NCI-H69 (cell line): Measurements from ENCODE around the gene COX10.

Experiments
- DNase-seq: peaks from one replicate; lab custom pipeline; 2025; lab: John Stamatoyannopoulos, UW

COX10 gene

DNA sequence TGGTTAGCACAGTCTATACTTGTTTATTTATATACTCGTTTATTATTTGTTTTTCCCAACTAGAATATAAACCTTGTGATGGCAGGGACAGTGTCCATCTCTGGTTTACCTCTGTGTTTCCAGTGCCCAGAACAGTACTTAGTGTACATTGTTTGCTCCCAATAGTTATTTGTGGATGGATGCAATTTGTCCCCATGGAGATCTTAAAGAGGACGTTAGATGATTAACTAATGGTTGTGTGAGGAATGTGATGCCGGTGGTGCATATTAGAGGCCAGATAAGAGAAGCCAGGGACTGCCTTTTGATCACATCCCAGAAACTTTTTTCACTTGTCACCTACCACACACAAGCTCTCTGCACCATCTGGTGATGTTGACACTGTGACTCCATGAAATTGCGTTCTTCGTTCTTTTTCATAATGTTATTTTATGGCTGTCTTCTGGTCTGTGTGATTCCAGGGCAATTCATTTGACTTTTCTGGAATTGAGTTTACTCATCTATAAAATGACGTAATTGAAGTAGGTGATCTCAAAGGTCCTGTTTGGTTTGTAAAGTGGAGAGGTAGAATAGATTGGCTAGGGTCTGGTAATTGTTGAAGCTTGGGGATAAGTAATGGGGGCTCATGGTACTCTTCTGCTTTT is 1.2 kb downstream of the COX10 start:
- DNase-seq: no peak

DNA sequence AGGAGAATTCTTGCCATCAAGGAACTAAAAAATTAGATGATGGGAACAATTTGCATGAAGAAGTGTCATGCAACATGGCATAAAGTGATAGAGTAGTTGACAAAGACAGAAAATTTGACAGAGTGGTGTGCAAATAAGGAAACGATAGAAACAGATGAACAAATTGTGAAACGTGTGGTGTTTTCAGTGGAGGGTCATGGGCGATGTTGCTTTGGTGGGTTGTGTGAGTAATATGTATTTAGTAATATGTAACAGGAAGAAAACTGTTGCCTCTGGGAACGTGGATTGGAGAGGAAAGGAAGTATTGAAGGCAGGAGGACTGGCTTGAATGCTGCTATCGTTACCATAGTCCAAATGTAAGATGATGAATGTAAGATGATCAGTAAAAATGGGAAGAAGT is 3.6 kb downstream of the COX10 start:
- no peak for DNase-seq

DNA sequence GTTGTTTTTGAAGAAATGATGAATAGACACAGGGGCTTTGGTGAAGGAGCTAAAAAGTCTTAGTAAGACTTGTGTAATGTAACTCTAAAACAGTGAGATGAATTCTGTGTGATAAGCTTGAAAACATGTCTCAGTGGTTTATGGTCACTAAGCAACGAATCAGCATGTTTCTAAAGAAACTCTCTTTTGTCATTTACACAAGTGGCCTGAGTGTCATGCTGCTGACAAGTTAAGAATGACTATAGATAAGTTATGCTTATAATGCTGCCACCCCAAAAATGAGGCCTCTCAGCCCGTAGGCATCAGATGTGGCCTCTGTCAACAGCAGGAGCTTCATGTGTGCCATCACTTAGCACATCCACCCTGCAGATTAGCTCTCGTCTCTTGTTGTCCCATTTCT is 8.7 kb downstream of the COX10 start:
- DNase-seq: no peak

DNA sequence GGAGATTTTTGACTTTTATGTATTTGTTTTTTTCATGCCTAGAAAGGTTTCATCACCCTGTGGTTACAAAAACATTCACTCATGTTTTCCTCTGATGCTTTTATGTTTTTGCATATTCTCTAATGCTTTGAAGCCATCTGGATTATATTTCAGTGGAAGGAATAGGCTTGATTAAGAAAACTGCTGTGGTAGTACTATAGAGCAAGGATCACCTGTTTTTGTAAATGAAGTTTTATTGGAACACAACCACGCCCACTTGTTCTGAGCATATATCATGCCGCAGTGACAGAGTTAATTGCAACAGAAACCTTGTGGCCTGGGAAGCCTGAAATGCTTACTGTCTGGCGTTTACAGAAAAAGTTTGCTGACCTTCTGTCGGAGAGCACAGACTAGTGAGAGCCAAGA is 11.5 kb downstream of the COX10 start:
- DNase-seq: no peak

DNA sequence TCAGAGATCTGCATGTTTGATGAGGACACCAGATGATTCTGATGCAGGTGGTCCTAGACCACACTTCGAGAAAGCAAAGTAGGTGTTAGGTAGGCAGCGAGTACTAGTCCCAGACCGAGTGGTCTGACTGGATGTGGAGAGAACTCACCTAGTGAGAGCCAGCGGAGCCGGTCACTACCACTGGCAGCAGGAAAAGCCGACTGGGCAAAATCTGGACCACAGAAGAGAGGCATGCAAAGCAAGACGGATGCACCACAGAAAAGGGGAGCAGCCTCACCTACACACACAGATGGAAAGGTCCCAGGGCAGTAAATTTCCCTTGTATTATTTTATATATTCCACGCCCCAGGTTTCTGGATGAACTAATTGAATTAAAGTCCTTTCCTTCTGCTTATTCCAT is 13.5 kb downstream of the COX10 start:
- DNase-seq: no peak

DNA sequence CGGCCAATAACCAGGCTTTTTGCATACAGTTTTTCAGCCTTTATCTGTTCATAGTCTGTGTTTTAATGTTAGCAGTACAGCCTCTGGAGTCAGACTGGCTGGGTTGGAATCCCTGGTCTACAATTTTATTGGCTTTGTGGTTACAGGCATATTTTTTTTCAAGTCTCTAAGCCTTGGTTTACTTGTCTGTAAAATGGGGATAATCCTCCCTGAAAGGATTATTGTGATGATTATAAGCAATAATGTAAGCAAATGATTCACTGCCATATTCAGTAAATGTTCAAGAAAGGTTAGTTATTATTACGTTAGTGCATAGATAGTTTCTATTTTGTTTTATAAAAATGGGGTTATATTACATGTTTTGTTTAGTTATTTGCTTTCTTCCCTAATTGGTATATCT is 15.7 kb downstream of the COX10 start:
- no peak for DNase-seq

DNA sequence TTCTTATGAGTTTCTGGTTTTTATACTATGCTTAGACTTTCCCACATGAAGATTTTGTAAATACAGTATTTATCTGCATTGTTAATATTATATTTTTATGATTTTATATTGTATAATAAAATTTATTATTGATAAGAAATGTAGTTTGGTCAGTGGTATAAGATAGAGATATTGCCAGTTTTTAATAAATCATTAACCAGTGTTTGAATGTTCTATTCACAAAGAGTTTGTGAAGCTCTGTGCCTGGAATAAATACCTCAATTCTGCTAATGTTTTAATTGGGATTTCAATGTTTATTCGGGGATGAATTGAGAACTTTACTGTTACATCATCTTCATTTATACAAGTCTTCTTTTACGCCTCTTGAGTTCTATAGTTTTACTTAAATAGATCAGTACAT is 16.9 kb downstream of the COX10 start:
- no peak for DNase-seq

DNA sequence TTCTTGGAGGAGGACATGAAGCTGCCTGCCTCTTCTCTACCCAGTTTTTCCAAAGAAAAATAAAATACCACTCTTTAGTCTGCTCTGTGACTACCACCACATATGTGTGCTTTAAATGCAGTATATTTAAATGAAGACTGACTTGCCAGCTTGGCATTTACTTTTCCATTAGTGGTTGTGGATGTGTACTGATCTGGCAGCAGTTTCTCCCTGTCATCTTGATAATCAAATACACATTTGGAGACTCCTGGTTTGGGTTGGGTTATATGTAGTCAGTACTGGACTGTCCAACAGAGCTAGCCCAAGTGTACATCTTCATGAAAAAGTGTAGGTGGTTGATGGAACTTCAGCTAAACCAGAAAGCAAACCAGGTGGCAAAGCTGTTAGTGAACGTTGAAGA is 19.9 kb downstream of the COX10 start:
- DNase-seq: no peak

DNA sequence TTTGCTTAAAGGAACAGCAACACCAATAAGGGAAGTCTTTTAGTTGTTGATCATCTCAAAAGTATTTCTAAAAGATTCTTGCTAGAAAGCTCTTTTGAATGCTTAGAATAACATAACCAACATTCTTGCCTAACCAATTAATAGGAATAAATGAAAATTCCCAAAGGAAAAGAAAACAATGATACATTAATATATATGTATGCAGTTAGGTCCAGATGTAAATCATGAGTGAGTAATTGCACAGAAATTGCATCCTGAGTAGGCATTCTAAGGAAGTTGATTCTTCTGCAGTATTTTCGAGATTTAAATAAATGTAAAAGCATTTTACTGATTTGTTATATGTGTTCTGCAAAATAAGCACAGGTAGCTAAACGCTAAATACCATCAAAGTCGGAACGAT is 22.1 kb downstream of the COX10 start:
- DNase-seq: no peak

DNA sequence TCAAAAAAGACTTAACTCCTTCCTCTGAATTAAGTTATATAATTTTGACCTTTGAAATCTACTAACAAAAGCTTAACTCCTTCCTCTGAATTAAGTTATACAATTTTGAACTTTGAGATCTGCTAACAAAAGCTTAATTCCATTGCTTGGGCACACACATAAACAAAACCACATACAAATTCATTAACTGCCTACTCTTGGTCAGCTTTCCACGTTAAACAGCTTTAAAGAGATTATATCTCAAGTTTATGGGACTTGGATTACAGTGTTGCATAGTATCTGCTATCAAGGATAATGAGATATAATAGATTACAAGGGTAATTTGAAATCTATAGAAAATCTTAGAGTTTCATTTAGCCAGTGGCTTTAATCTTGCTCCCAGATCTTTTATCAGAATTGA is 23.5 kb downstream of the COX10 start:
- no peak for DNase-seq

DNA sequence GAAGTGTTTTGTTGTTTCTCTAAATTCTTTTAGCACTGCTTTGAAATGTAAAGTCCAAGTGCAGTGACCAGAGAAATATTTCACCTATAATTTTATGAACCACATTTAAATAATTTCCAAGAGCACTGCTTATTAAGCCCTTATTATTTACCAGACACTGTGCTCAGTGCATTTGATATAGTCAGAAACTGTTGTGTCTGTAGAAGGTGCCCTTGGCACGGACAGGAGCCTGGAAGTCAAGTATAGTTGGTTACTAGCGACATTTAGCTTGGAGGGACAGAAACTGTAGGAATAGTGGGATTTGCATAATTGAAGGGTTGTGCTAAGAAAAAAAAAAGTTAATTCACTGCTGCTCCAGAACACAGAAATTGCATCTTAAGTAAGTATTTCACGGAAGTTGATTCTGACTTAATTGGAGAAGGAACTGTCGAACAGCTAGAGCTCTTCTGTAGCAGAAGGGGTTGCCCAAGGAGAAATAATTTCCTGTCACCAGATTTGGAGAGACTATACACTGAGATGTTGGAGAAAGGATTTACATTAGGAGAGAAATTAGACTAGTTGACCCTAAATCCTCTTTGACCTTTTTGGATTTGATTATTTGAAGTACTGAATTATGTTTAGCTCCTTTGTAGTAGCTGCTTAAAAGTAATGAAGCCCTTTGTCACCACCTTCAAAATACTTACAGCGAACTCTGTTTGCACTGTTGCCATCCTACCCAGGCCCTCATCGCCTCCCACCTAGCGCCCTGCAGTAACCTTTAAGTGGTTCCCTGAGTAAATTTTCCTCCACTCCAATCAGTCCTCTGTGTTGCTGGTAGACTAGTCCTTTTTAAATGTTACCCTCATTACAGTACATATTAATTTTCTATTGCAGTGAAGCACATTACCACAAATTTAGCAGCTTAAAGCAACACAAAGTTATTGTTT is 25.6 kb downstream of the COX10 start:
- no peak for DNase-seq

DNA sequence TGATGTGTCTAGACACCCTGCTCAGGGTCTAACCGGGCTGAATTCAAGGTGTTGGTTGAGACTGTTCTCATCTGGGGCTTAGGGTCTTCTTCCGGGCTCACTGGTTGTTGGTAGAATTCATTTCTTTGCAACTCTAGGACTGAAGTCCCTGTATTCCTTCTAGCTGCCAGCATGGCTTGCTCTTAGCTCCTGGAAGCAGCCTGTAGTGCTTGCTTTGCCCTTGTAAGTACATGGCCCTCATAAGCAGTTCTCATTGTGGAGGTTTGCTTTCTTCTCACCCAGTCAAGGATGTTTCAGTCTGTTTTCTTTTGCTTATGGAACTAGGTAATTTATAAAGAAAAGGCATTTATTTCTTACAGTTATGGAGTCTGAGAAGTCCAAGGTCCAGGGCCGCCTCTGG is 26.3 kb downstream of the COX10 start:
- no peak for DNase-seq

DNA sequence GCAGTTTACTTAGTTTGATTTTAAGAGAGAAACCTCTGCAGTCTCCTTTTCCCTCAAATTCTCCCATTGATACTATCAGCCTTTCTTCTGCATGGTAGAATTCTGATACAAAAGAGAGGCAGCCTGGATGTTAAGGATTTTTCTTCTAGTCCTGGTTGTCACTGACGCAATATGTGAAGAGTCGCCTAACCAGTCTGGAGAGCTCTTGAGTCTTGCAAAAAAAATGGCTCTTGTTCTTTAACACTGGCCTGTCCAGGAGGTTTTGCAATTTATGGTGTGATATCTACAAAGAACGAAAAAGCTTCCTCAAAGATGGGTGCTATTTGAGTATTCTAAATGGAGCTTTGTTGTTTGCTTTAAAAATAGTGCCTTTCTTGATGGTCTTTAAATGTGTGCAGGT is 28.9 kb downstream of the COX10 start:
- DNase-seq: no peak

DNA sequence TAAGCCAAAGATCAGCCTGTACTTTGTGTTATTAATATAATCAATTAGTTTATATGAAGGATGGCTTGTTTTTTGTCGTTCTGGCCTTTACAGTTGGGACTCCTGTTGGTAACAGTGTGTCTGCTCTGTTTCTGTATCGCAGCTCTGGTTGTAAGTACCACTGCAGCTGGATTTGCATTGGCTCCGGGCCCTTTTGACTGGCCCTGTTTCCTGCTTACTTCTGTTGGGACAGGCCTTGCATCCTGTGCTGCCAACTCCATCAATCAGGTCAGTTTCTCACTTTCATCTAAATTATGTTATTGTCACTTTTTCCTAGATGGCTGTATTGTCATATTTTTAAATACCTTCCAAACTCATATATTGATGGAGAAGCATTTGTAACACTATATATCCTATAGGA is 32.7 kb downstream of the COX10 start:
- no peak for DNase-seq

DNA sequence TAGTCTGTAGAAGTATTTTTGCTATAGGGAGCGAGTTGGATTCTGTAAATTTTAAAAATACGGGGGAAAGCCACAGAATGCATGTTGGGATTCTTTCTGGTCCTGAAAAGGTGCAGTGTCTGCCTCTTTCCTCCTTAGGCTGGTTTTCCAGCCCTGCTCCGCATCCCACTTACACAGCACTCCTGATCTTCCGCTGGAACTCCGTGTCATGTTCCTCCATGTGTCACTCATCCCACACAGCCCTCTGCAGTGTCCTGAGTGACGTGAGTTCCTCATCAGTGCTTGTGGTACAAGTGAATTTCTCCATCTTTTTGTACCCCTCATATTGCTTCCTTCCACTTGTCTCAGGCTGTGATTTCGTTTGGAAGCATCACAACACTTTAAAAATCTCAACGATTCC is 34.5 kb downstream of the COX10 start:
- no peak for DNase-seq

DNA sequence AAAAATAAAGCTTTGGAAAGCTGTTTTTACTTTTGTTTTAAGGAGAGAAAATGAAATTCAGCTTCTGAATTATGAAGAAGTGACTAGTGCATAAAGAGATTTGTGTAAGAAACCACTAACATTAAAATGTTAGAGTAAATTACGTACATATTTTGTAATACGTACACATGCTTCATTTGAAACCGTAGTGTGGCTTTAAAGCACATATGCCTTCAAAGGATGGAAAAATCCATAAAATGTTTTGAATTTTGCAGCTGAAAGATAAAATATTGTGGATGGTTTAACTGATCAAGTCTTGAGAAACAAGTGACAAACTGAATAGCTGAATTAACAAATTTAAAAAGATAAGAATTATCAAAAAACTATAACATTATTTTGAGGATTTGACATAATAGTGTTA is 35.4 kb downstream of the COX10 start:
- no peak for DNase-seq

DNA sequence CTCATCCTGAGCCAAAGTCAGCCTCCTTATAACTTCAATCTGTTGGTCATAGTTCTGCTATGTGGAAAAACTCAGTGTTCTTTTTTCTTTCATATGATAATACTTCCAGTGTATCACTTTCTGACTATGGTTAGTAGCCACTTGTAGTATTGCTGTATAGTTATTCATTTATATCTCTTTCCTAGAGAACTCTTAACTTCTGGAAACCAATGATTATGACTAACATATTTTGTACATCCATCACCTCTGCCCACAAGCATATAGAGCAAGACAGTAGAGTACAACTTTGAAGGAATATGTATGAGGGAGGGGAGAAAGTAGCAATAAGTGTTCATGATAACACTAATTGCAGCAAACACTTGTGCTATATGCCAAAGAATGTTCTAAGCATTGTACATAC is 38.6 kb downstream of the COX10 start:
- DNase-seq: no peak

DNA sequence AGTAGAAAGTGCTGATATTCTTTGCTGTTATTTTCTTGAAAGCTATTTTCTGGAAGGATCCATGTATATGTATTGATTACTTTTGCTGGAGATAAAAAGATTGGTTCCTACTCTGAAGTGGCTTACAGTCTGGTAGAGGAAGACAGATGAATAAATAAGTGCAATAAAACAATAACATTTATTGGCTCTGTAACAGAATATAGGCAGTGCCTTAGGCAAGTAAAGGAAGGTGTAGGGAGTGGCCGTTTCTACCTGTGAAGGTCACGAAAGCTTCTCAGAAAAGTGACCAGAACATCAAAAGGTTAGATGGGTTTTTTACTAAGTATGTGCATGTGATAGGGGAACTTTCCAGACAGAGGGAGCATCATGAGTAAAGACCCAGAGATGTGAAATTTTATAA is 43.1 kb downstream of the COX10 start:
- DNase-seq: no peak

DNA sequence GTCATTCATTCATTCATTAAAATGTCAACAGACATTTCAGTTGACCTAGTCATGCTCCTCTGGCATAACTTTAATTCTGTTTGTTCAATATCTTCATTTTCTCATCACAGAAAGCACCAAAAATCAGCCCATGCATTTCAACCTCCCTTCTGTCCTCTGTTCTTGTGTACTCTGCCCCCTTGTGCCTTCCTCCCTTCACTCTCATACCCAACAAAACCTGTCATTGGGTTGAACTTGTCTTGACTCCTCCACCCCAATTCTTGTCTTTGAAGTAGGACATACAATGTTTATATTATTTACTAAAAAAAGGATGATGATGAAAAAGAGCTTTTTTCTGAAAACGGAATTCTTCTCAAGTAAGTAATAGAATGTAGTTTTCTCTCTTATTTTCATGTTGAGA is 43.8 kb downstream of the COX10 start:
- no peak for DNase-seq

DNA sequence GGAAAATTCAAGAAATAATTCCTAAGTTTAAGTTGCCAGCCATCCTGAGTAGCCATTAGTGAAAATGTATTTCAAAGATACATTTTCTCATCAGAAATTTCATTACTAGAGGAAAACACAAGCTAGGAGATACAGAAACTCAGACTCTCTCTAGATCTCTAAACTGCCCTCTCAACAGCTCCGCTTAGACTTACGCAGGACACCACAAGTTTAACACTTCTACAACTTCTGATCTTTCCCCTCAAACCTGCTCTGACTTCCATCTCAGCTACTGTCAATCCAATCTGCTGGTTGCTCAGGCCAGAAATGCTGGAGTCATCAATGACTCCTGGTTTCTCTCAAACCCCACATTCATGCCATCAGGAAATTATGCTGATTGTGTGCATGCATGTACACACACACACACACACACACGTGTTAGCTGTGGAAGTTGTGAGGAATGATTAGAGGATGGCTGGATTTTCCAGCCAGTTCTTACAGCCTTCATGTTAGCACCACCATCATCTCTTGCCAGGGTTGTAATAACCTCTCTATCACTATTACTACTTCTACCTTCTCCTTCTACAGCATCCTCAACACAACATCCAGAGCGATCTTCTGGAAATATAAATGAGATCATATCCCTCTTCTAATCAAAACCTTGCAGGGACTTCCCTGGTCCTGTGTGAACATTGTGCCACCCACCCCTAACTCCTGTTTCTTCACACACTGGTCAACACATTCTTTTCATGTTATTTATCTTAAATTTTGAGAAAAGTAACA is 47.1 kb downstream of the COX10 start:
- no peak for DNase-seq

DNA sequence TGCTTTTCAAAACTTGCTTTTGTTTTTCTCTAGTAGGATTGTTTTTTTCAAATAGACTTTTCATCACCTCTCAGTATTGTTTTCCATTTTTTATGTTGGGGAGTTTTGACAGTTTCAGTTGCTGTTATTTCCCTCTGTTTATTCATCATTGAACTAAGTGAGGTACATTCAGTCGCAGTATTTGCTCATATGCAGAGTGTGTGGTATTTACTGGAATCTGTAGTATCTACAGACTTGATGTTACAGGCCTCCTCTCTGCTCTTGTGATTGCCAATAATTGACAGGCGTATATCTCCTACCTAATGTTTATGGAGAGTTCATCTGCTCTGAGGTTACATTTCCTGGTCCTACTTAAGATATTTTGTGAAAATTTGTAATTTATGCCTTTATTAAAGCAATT is 49.6 kb downstream of the COX10 start:
- no peak for DNase-seq

DNA sequence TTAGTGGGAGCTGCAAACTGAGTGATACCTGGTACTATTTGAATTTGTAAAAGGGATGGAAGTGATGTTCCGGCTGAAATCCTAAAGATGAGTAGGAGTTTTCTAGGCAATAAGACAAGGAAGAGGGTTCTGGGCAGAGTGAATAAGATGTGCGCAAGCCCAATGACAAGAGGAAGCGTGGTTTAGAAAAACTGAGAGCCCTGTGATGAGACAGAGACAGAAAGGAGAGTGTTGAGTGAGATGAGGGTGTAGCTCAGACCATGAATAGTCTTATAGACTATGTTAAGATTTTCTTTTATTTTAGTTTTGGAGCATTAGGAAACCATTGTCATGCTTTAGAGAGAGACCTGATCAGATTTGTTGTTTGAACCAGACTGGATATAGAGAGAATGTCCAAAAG is 50.2 kb downstream of the COX10 start:
- DNase-seq: no peak

DNA sequence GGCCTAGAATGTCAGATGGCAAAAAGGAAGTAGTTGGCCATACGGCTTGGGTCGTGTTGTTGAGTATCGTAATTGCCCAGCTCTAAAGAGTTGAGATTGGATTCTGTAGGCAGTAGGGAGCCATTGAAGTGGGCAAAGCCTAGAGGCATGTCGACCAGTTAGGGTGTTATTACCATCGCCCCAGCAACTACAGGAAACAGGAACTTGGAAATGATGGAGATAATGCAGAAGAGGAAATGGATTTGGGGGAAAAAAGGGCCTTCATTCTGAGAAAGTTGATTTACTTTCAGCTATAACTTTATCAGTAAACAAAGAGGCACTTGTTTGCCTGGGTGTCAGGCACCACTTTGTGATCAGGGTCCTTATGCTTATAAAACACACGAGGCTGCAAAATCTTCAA is 52.6 kb downstream of the COX10 start:
- no peak for DNase-seq
